WTC11 (cell line): Measurements from ENCODE around the gene CDX2. TPM values are rescaled to one million over a fixed set of nuclear protein-coding genes. Genes with fewer than 3 reads are reported as not detected.

Source experiments
- ATAC-seq: fragments of 200-7000 bp; cut with Tn5 transposase; 2 replicates; pipeline ENCODE4 v1.10.0; 2021; ENCODE audit warnings: mild to moderate bottlenecking, moderate library complexity
- CTCF ChIA-PET: fragments of 300-600 bp; sonication (Branson Sonifier 250); formaldehyde crosslinking; loops from one replicate; lab custom pipeline; 2021; ENCODE audit warnings: antibody characterized with exemption; lab: Charles Lee
- POLR2A ChIA-PET: fragments of 350-600 bp; sonication (Branson Sonifier 250); formaldehyde crosslinking; loops from one replicate; lab custom pipeline; 2021; ENCODE audit warnings: antibody characterized with exemption; lab: Charles Lee
- DNase-seq: peaks from one replicate; pipeline ENCODE4 v3.0.0; 2021; ENCODE audit warnings: low spot score
- H3K27ac Mint-ChIP-seq: 2 replicates; pipeline ENCODE4 v1.8.0; 2021; ENCODE audit warnings: mixed read lengths
- H3K27me3 Mint-ChIP-seq: 2 replicates; pipeline ENCODE4 v1.8.0; 2021; ENCODE audit warnings: low read depth, mild to moderate bottlenecking, moderate library complexity, mixed read lengths
- H3K36me3 Mint-ChIP-seq: 2 replicates; pipeline ENCODE4 v1.8.0; 2021; ENCODE audit warnings: mixed read lengths
- H3K4me1 Mint-ChIP-seq: 2 replicates; pipeline ENCODE4 v1.8.0; 2022; ENCODE audit warnings: mixed read lengths
- H3K4me3 Mint-ChIP-seq: 2 replicates; pipeline ENCODE4 v1.8.0; 2021; ENCODE audit warnings: mild to moderate bottlenecking, moderate library complexity, mixed read lengths
- H3K9me3 Mint-ChIP-seq: 2 replicates; pipeline ENCODE4 v1.8.0; 2021; ENCODE audit warnings: mixed read lengths
- CTCF ChIP-seq: fragments of 200-600 bp; IDR thresholded peaks from 2 replicates; pipeline ENCODE4 v1.8.0; 2022; ENCODE audit warnings: antibody characterized with exemption
- EMX1 ChIP-seq: fragments of 250-450 bp; sonication (Bioruptor Pico); IDR thresholded peaks from 2 replicates; pipeline ENCODE4 v1.8.0; 2021; ENCODE audit warnings: mild to moderate bottlenecking
- FOXJ3 ChIP-seq: sonication (generic); formaldehyde crosslinking; IDR thresholded peaks from 2 replicates; pipeline ENCODE4 v1.9.0; 2021; ENCODE audit warnings: missing genetic modification reagents, mild to moderate bottlenecking, borderline replicate concordance
- FOXP1 ChIP-seq: sonication (generic); formaldehyde crosslinking; IDR thresholded peaks from 2 replicates; pipeline ENCODE4 v1.8.0; 2022; ENCODE audit warnings: missing genetic modification reagents, mild to moderate bottlenecking, moderate library complexity, borderline replicate concordance
- GABPB1 ChIP-seq: sonication (generic); formaldehyde crosslinking; IDR thresholded peaks from 2 replicates; pipeline ENCODE4 v1.8.1; 2023; ENCODE audit warnings: mild to moderate bottlenecking, missing genetic modification reagents
- GTF2I ChIP-seq: fragments of 250-450 bp; sonication (Bioruptor Pico); conservative IDR thresholded peaks from 2 replicates; pipeline ENCODE4 v1.4.0; 2021; ENCODE audit warnings: mild to moderate bottlenecking
- MAX ChIP-seq: sonication (generic); formaldehyde crosslinking; IDR thresholded peaks from 2 replicates; pipeline ENCODE4 v1.8.0; 2022; ENCODE audit warnings: mild to moderate bottlenecking, missing genetic modification reagents
- MXD4 ChIP-seq: fragments of 250-450 bp; sonication (Bioruptor Pico); IDR thresholded peaks from 2 replicates; pipeline ENCODE4 v1.8.0; 2021; ENCODE audit warnings: mild to moderate bottlenecking, moderate library complexity, borderline replicate concordance
- NFATC4 ChIP-seq: fragments of 250-450 bp; sonication (Bioruptor Pico); IDR thresholded peaks from 2 replicates; pipeline ENCODE4 v1.9.0; 2021; ENCODE audit warnings: mild to moderate bottlenecking
- NR1H2 ChIP-seq: sonication (generic); formaldehyde crosslinking; IDR thresholded peaks from 2 replicates; pipeline ENCODE4 v1.9.0; 2021; ENCODE audit warnings: mild to moderate bottlenecking, moderate library complexity, missing genetic modification reagents
- SMAD4 ChIP-seq: sonication (generic); formaldehyde crosslinking; IDR thresholded peaks from 2 replicates; pipeline ENCODE4 v1.8.0; 2022; ENCODE audit warnings: mild to moderate bottlenecking, missing genetic modification reagents
- STAT6 ChIP-seq: sonication (generic); formaldehyde crosslinking; conservative IDR thresholded peaks from 2 replicates; pipeline ENCODE4 v1.8.1; 2023; ENCODE audit warnings: mild to moderate bottlenecking, low read depth, missing genetic modification reagents, moderate library complexity
- TEAD1 ChIP-seq: sonication (generic); formaldehyde crosslinking; IDR thresholded peaks from 2 replicates; pipeline ENCODE4 v1.8.0; 2022; ENCODE audit warnings: mild to moderate bottlenecking, missing genetic modification reagents
- TEAD4 ChIP-seq: sonication (generic); formaldehyde crosslinking; IDR thresholded peaks from 2 replicates; pipeline ENCODE4 v1.8.0; 2022; ENCODE audit warnings: mild to moderate bottlenecking, missing genetic modification reagents
- ZNF138 ChIP-seq: sonication (generic); formaldehyde crosslinking; conservative IDR thresholded peaks from 2 replicates; pipeline ENCODE4 v1.8.1; 2022; ENCODE audit warnings: mild to moderate bottlenecking, moderate library complexity, missing genetic modification reagents
- total RNA-seq: library from RNA; stranded (reverse); gene quantifications from 3 replicates; pipeline ENCODE4 v1.2.3, GENCODE V29; 2021

CDX2 gene
- total RNA-seq, 1 experiment from 2014 or later: 0.44 TPM

GRCh38 chr13:27953676-27954405 is 15.3 kb downstream of the CDX2 start (continued):
- no peak for TF ChIP-seq FOXP1
- TF ChIP-seq NFATC4 (CRISPR knock-in tag): no peak
- peak; percentile 75 for TF ChIP-seq MAX (CRISPR knock-in tag)

- Mint-ChIP-seq H3K27me3 (peaks cover 98% of the 10 kb centered on the region), H3K9me3 (peaks cover 8% of the 10 kb centered on the region), H3K36me3 (no peaks in the 10 kb centered on the region), H3K27ac (no peak overlapping the region), H3K4me3 (peak overlapping the region; percentile 63), H3K4me1 (peaks cover 6% of the 10 kb centered on the region)
- no peak for ATAC-seq
- TF ChIP-seq SMAD4: no peak
- CTCF ChIA-PET: interaction anchor here (0.6 to 4.1 kb wide), 55 partner anchors 9 to 591 kb away, joined by 3 to 211 read pairs (median 6); partner anchors contain the start of genes CDX2, LNX2, PDX1 and URAD
- POLR2A ChIA-PET: interaction anchor here (0.6 to 1.1 kb wide), 2 partner anchors 22 to 25 kb away, joined by 3 to 5 read pairs; no protein-coding TSS in a partner anchor
- DNase-seq: peak; percentile 40
Observed at GRCh38 chr13:27952876-27953675, 16.0 kb downstream of the CDX2 start.

- Mint-ChIP-seq H3K36me3 (peaks cover 4% of the 10 kb centered on the region; the same call in 1 of the 2 replicates), H3K4me3 (no peak overlapping the region), H3K4me1 (no peaks in the 10 kb centered on the region), H3K27me3 (peaks cover 50% of the 10 kb centered on the region), H3K9me3 (peaks cover 25% of the 10 kb centered on the region), H3K27ac (no peak overlapping the region)
- POLR2A ChIA-PET: no interaction called here
- ATAC-seq (no peak), DNase-seq (no peak)
- no peak for TF ChIP-seq STAT6 (CRISPR knock-in tag)
- TF ChIP-seq GABPB1 (CRISPR knock-in tag): no peak
- TF ChIP-seq ZNF138 (CRISPR knock-in tag): no peak
- TF ChIP-seq FOXJ3 (CRISPR knock-in tag): no peak
- no peak for TF ChIP-seq MXD4 (CRISPR knock-in tag)
- no peak for TF ChIP-seq NR1H2 (CRISPR knock-in tag)
- no peak for TF ChIP-seq CTCF
- no peak for TF ChIP-seq TEAD1
- TF ChIP-seq TEAD4 (CRISPR knock-in tag): no peak
- TF ChIP-seq NFATC4 (CRISPR knock-in tag): no peak
- TF ChIP-seq FOXP1: no peak
- TF ChIP-seq GTF2I: no peak
- TF ChIP-seq EMX1 (CRISPR knock-in tag): no peak
- CTCF ChIA-PET: interaction anchor here (0.9 to 2.7 kb wide), 2 partner anchors 11 to 18 kb away, joined by 3 to 13 read pairs; no protein-coding TSS in a partner anchor
Observed at GRCh38 chr13:27942972-27943371, 26.1 kb downstream of the CDX2 start.
